ENCODE measurements around the gene MT1HL1.
"Not testable (repeated sequence)": the region's sequence is repeated elsewhere in the genome, so short reads cannot be mapped to it uniquely, and the experiment has no call there.

The MT1HL1 gene

DNA sequence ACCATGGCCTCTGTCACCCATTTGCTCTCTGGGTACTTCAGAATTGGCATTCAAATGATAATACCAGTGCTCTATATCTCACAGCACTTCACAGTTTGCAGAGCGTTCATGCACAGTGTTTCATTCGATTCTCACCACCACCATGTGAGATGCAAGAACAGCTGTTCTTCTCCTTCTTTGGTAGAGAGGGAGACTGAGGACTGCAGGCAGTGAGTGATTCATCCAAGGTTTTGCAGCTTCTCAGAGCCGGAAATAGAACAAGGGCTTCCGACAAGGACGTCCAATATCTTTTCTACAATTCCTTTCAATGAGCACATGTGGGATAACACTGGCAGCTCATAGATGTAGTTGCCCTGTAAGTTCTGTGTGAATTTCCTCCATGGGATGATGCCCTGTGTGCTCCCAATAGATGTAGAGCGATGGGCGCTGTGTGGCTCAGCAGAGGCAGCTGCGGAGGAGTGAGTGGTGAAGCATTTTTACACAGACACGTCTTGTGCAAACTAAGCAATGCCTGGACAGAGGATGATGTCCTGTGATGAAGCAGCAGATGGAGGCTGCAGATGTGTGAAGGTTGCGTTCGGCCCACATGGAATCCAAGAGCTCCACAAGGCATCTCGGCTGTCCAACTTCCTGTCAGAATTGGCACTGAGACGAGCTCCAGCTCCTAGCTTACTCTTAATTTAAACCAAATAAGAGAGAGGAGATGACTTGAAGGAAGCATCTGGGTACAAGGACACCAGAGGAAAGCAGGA is 24.9 kb downstream of the MT1HL1 start:
- DNase-seq (ENCODE audit: low read depth in 3 of 3, low spot score in 1 of 3) = no peak

GRCh38 chr1:236978740-236979139 is 25.5 kb downstream of the MT1HL1 start:
- no peak for DNase-seq (ENCODE audit: low read depth in 3 of 3, low spot score in 1 of 3)

GRCh38 chr1:236975461-236975860 is 28.8 kb downstream of the MT1HL1 start:
- no peak for DNase-seq (ENCODE audit: low read depth in 3 of 3, low spot score in 1 of 3)

GRCh38 chr1:236974025-236974424 is 30.2 kb downstream of the MT1HL1 start:
- DNase-seq (ENCODE audit: low read depth in 3 of 3, low spot score in 1 of 3) = not testable (repeated sequence)

DNA sequence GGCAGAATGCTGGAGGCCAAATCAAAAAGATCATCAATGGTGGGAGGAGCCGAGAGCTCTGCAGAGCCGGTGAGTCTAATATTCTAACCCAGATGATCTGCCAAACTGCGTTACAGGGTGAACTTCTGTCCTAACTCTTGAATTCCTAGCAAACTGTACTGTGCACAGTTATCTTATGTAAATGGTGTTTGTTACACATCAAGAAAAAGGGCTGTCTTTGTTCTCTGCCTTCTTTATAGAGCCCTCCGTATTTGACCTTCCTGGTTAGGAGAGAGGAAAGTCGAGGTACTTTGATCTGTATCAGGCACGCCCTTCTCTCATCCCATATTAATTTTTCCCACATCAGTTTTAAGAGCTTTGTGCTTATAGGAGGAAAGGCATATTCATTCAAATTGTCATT is 37.6 kb downstream of the MT1HL1 start:
- no peak for DNase-seq (ENCODE audit: low read depth in 3 of 3, low spot score in 1 of 3)

DNA sequence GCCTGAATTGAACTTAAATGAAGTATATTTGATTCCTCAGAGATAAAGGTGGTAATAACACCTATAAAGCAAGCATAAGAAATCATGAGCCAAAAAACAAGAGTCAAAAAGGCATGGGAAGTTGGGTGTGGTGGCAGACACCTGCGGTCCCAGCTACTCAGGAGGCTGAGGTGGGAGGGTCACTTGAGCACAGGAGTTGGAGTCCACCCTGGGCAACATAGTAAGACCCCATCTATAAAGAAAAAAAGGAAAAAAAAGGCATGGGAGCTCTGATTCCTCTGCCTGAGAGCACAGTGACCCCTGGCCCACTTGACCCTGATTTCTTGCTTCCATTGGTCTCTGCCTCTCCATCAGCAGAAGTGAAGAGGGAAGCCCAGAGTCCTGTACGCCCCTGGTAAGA is 40.3 kb downstream of the MT1HL1 start:
- DNase-seq (ENCODE audit: low read depth in 3 of 3, low spot score in 1 of 3) = no peak

GRCh38 chr1:236959112-236959511 is 45.1 kb downstream of the MT1HL1 start:
- DNase-seq (ENCODE audit: low read depth in 3 of 3, low spot score in 1 of 3) = no peak

GRCh38 chr1:236957235-236957634 is 47.0 kb downstream of the MT1HL1 start:
- no peak for DNase-seq (ENCODE audit: low read depth in 3 of 3, low spot score in 1 of 3)

All from stimulated activated CD4-positive, alpha-beta T cell treated with anti-CD3 and anti-CD28 coated beads, TNF-alpha, amount 100 ng/mL, for 1 hour (primary cell).